PFSK-1 (cell line): ENCODE data around the gene HMGN4.

Source experiments
- FOXP2 ChIP-seq: optimal IDR thresholded peaks from 2 replicates; pipeline ENCODE3; 2011; ENCODE audit warnings: borderline replicate concordance, control low read depth, inconsistent platforms; ENCODE audit not compliant: insufficient read depth; ENCODE audit errors: extremely low read length, extremely low read depth
- POLR2AphosphoS5 ChIP-seq: IDR thresholded peaks from 2 replicates; pipeline ENCODE4 v1.6.1; 2012; ENCODE audit warnings: low read depth, mild to moderate bottlenecking, control low read depth, low read length, moderate library complexity
- SIN3A ChIP-seq: IDR thresholded peaks from 2 replicates; pipeline ENCODE4 v1.6.1; 2012; ENCODE audit warnings: mild to moderate bottlenecking, low read length, moderate library complexity, borderline replicate concordance; ENCODE audit not compliant: insufficient read depth
- TAF1 ChIP-seq: IDR thresholded peaks from 2 replicates; pipeline ENCODE4 v1.6.1; 2012; ENCODE audit warnings: low read length, control low read depth, borderline replicate concordance; ENCODE audit not compliant: insufficient read depth
- TF ChIP-seq, protein P1 (sequence below), 2 experiments: IDR thresholded peaks; 2 replicates each; pipeline versions ENCODE4 v1.6.1 to v1.8.0; 2011 to 2012; ENCODE audit warnings: low read depth in 2 of 2, low read length in 2 of 2, control low read depth in 1 of 2, inconsistent platforms in 1 of 2, mild to moderate bottlenecking in 1 of 2, moderate library complexity in 1 of 2; ENCODE audit not compliant: insufficient read depth in 1 of 2

Gene HMGN4

DNA sequence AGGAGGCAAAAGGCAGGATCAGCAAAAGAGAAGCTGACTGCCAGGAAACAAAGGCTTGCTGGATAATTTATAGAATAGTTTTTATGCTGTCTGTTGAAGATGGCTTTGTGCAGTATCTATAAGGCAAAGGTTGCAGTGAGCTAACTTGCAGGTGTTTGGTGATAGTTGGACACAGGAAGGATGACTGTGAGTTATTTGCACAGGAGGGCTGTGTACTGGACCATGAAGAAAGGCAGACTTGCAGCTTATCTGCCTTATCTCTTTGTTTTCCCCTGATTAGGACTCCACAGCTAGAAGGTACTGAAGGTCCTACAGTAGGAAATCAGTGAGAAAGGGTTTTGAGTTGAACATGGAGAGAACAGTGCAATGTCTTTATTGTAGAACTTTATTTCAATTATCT, 36.0 kb upstream of the HMGN4 start:
- TF ChIP-seq POLR2AphosphoS5, result no peak
- TF ChIP-seq SIN3A, result no peak
- TF ChIP-seq, protein P1, sequence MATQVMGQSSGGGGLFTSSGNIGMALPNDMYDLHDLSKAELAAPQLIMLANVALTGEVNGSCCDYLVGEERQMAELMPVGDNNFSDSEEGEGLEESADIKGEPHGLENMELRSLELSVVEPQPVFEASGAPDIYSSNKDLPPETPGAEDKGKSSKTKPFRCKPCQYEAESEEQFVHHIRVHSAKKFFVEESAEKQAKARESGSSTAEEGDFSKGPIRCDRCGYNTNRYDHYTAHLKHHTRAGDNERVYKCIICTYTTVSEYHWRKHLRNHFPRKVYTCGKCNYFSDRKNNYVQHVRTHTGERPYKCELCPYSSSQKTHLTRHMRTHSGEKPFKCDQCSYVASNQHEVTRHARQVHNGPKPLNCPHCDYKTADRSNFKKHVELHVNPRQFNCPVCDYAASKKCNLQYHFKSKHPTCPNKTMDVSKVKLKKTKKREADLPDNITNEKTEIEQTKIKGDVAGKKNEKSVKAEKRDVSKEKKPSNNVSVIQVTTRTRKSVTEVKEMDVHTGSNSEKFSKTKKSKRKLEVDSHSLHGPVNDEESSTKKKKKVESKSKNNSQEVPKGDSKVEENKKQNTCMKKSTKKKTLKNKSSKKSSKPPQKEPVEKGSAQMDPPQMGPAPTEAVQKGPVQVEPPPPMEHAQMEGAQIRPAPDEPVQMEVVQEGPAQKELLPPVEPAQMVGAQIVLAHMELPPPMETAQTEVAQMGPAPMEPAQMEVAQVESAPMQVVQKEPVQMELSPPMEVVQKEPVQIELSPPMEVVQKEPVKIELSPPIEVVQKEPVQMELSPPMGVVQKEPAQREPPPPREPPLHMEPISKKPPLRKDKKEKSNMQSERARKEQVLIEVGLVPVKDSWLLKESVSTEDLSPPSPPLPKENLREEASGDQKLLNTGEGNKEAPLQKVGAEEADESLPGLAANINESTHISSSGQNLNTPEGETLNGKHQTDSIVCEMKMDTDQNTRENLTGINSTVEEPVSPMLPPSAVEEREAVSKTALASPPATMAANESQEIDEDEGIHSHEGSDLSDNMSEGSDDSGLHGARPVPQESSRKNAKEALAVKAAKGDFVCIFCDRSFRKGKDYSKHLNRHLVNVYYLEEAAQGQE (IDR thresholded peaks at IDR 0.05; ENCODE audit: insufficient read depth in 1 of 2, low read depth in 2 of 2, low read length in 2 of 2), result no peak
- TF ChIP-seq FOXP2, result no peak

DNA sequence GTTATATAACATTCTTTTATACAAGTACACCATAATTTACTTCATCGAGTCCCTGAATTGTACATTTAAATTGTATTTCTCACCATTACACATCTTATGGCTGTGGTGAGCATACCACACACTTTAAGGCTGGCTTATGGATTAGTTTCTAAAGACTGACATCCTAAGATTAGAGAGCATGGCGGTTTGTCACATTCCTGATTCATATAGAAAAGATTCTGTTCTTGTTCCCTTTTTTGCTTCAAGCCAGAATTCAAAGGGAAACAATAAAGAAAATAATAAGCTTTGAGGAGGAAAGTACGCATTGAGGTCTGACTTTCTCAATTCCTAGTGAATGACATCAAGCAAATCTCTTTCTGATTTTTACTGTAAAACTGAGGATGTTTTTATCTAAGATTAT, 35.5 kb upstream of the HMGN4 start:
- TF ChIP-seq POLR2AphosphoS5, result no peak
- TF ChIP-seq TAF1, result no peak
- TF ChIP-seq, protein P1 (IDR thresholded peaks at IDR 0.05; ENCODE audit: insufficient read depth in 1 of 2, low read depth in 2 of 2, low read length in 2 of 2), result no peak
- TF ChIP-seq SIN3A, result no peak
- TF ChIP-seq FOXP2, result no peak

DNA sequence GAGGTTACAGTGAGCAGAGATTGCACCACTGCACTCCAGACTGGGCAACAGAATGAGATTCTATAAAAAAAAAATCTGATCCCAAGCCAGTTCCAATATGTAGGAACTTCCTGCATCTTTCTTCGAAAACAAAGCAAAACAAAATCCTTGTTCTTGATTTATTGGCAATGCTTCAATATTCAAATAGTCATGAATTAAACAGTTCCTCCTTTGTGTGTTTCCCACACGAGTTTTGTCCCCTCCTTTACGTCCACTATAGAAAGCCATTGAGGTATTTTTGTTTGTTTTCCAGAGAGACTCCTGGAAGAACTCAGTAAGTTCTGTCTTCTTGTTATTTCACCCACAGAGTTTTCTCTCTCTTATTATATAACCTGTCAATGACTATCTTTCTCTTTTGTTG, 30.5 kb upstream of the HMGN4 start:
- no peak for TF ChIP-seq SIN3A
- no peak for TF ChIP-seq POLR2AphosphoS5
- TF ChIP-seq, protein P1 (IDR thresholded peaks at IDR 0.05; ENCODE audit: insufficient read depth in 1 of 2, low read depth in 2 of 2, low read length in 2 of 2), result no peak
- no peak for TF ChIP-seq TAF1
- no peak for TF ChIP-seq FOXP2

DNA sequence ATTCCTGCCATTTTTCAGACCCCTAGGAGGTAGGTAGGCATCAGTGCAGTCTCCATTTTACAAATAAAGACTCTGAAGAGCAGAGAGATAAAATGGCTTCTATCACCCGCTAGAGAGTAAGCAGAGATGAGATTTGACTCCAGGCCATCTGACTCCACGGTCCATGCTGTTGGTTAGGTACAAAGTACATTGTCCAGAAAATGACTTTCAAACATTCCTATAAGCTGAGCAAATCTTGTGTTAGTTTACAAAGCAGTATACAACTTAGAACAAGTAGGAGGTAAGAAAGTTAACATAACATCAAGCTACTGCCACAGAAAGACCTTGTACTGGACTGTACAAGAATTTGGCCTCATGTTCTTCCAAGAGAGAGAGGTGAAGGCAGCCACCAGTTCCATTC, 23.2 kb upstream of the HMGN4 start:
- no peak for TF ChIP-seq FOXP2

DNA sequence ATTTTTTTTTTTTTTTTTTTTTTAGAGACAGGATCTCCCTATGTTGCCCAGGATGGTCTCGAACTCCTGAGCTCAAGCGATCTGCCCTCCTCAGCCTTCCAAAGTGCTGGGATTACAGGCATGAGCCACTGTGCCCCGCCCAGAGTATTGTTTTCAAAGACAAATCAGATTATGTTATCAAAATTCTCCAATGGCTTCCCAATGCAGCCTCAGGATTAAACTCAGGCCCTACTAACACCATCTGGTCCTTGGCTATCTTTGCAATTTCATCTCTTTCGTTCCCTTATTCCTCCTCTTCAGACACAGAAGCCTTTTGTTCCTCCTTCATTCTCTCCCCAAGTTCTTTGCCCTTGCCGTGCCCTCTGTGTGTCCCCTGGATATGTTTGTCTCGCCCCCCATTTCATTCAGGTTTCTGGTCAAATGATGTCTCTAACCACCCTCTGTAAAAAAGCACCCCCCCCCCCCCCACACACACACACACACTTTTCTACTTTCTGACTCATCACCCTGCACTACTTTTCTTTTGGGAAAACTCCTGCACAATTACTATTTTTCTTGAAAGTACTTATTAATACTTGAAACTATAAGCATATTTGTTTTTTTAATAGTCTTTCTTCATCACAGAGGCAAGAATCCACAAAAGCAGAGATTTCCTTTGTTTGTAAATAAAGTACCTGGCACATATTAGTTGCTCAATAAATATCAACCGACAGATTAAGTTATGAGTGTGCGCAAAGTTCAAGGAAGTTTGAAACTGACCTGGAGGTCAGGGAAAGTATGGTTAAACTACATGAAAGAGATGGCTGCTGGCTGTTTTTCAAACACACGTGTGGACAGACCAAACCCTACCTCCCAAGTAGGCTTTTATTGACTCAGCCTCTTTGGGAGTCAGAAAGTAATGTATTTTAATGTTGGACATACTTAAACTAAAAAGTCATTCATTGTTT, 21.4 kb upstream of the HMGN4 start:
- TF ChIP-seq, protein P1 (IDR thresholded peaks at IDR 0.05; ENCODE audit: insufficient read depth in 1 of 2, low read depth in 2 of 2, low read length in 2 of 2), result no peak
- TF ChIP-seq TAF1 (no peak), FOXP2 (no peak), POLR2AphosphoS5 (no peak), SIN3A (no peak)
